ENCODE measurements around the gene MPL. TPM values are rescaled to one million over a fixed set of nuclear protein-coding genes. Genes with fewer than 3 reads are reported as not detected.

Gene MPL
- polyA plus RNA-seq, 1 donor (not counting 4 experiments of a cell fraction or from before 2014, with no cell fraction given) = not detected

GRCh38 chr1:43303471-43304313, 33.9 kb upstream of the MPL start:
- no peak overlapping the region for H3K4me3 ChIP-seq (ENCODE audit: control insufficient read depth in 2 of 3, extremely low read depth in 1 of 3, insufficient read depth in 2 of 3, low read depth in 1 of 3, low read length in 3 of 3)
- H4K20me1 ChIP-seq (ENCODE audit: control insufficient read depth, extremely low read depth, insufficient read depth, low read length) = no peaks in the 10 kb centered on the region
- dilution Hi-C loops (cut with MboI; ENCODE audit: extremely low pct_ligation_motif_present, low sequenced_read_pairs) = no loop called here
- DNase-seq (ENCODE audit: low read depth, low spot score) (no peak), FAIRE-seq (no peak)
- H2AFZ ChIP-seq (ENCODE audit: control insufficient read depth, low read length) = no peak overlapping the region
- H3K4me2 ChIP-seq (ENCODE audit: control insufficient read depth, extremely low read depth, insufficient read depth, low read depth, low read length) = no peak overlapping the region
- no peaks in the 10 kb centered on the region for H3K36me3 ChIP-seq (ENCODE audit: control insufficient read depth in 2 of 2, extremely low read depth in 1 of 2, insufficient read depth in 2 of 2, low read length in 2 of 2)
- no peaks in the 10 kb centered on the region for H3K79me2 ChIP-seq (ENCODE audit: control insufficient read depth, insufficient read depth, low read length)
- TF ChIP-seq EZH2 (IDR thresholded peaks at IDR 0.05; ENCODE audit: low read length) = no peak
- TF ChIP-seq CTCF (optimal IDR thresholded peaks at IDR 0.05 in 1 of 3, IDR thresholded peaks at IDR 0.05 in 1 of 3, conservative IDR thresholded peaks at IDR 0.05 in 1 of 3; ENCODE audit: extremely low read depth in 1 of 3, insufficient read depth in 2 of 3, low read length in 3 of 3) = no peak
- no peaks in the 10 kb centered on the region for H3K9me1 ChIP-seq (ENCODE audit: control insufficient read depth, extremely low read depth, insufficient read depth, low read length)
- no peaks in the 10 kb centered on the region for H3K9me3 ChIP-seq (ENCODE audit: control insufficient read depth, low read depth, low read length)
- no peaks in the 10 kb centered on the region for H3K4me1 ChIP-seq (ENCODE audit: control insufficient read depth, extremely low read depth, insufficient read depth, low read length)
- H3K27ac ChIP-seq (ENCODE audit: control insufficient read depth, insufficient read depth, low read length) = no peak overlapping the region
- peaks cover 8% of the 10 kb centered on the region for H3K27me3 ChIP-seq (ENCODE audit: control insufficient read depth, extremely low read depth, insufficient read depth, low read length)
- no peak overlapping the region for H3K9ac ChIP-seq (ENCODE audit: control insufficient read depth, extremely low read depth, insufficient read depth, low read length)

DNA sequence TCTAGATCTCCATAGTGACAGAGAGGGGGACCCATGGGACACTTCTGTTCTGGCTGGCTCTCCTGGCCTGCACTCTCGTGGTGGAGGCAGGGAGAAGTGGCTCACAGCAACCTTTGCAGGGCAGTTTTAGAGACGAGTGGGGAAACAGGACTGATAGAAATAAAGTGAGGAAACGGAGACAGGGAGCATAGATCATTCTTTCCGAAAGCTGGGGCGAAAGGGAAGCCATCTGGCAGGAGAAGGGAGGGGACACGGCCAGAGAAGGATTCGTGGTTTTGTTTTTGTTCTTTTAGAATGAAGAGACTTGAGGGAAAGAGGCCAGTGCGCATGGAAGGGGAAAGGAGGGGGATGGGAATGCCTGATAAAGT, 33.3 kb upstream of the MPL start:
- no peak for FAIRE-seq
- dilution Hi-C loops (cut with MboI; ENCODE audit: extremely low pct_ligation_motif_present, low sequenced_read_pairs) = no loop called here
- no peaks in the 10 kb centered on the region for H3K9me1 ChIP-seq (ENCODE audit: control insufficient read depth, extremely low read depth, insufficient read depth, low read length)

More for the DNA sequence above, 33.3 kb upstream of the MPL start:
- no peaks in the 10 kb centered on the region for H3K4me1 ChIP-seq (ENCODE audit: control insufficient read depth, extremely low read depth, insufficient read depth, low read length)
- no peak overlapping the region for H2AFZ ChIP-seq (ENCODE audit: control insufficient read depth, low read length)
- H3K27me3 ChIP-seq (ENCODE audit: control insufficient read depth, extremely low read depth, insufficient read depth, low read length) = peaks cover 8% of the 10 kb centered on the region
- no peak overlapping the region for H3K9ac ChIP-seq (ENCODE audit: control insufficient read depth, extremely low read depth, insufficient read depth, low read length)
- H4K20me1 ChIP-seq (ENCODE audit: control insufficient read depth, extremely low read depth, insufficient read depth, low read length) = no peaks in the 10 kb centered on the region
- no peaks in the 10 kb centered on the region for H3K36me3 ChIP-seq (ENCODE audit: control insufficient read depth in 2 of 2, extremely low read depth in 1 of 2, insufficient read depth in 2 of 2, low read length in 2 of 2)
- H3K79me2 ChIP-seq (ENCODE audit: control insufficient read depth, insufficient read depth, low read length) = no peaks in the 10 kb centered on the region
- H3K4me2 ChIP-seq (ENCODE audit: control insufficient read depth, extremely low read depth, insufficient read depth, low read depth, low read length) = no peak overlapping the region
- no peaks in the 10 kb centered on the region for H3K9me3 ChIP-seq (ENCODE audit: control insufficient read depth, low read depth, low read length)
- H3K27ac ChIP-seq (ENCODE audit: control insufficient read depth, insufficient read depth, low read length) = no peak overlapping the region
- TF ChIP-seq CTCF (optimal IDR thresholded peaks at IDR 0.05 in 1 of 3, IDR thresholded peaks at IDR 0.05 in 1 of 3, conservative IDR thresholded peaks at IDR 0.05 in 1 of 3; ENCODE audit: extremely low read depth in 1 of 3, insufficient read depth in 2 of 3, low read length in 3 of 3) (no peak), EZH2 (IDR thresholded peaks at IDR 0.05; ENCODE audit: low read length) (no peak)
- no peak for DNase-seq (ENCODE audit: low read depth, low spot score)
- no peak overlapping the region for H3K4me3 ChIP-seq (ENCODE audit: control insufficient read depth in 2 of 3, extremely low read depth in 1 of 3, insufficient read depth in 2 of 3, low read depth in 1 of 3, low read length in 3 of 3)

Data from keratinocyte (primary cell).